ENCODE results near the gene IER5. TPM values are rescaled to one million over a fixed set of nuclear protein-coding genes. Genes with fewer than 3 reads are reported as not detected.

IER5 gene
- total RNA-seq, result 20.1 and 20.6 TPM in 2 replicates

GRCh38 chr1:181088079-181089016, at the start of gene IER5:
IER5 (plus strand) TSS chr1:181088700; CDS start chr1:181088903, 203 bp downstream.

Other genes with a start within 250 kb of the IER5 start
- gene KIAA1614, start 175.8 kb upstream of the IER5 start, total RNA-seq, result 2.3 and 2.5 TPM in 2 replicates
- gene STX6, start 65.8 kb upstream of the IER5 start, total RNA-seq, result 21.0 and 21.7 TPM in 2 replicates
- gene MR1, start 54.7 kb upstream of the IER5 start, total RNA-seq, result 7.4 and 8.8 TPM in 2 replicates